Activated T-helper 1 cell treated with anti-CD3 and anti-CD28 coated beads, Interleukin-2, amount 50 U/mL, for 16 hours (primary cell): Measurements from ENCODE around the gene MACROD2.

ENCODE experiments used
- DNase-seq, 2 donors: peaks; one replicate each; pipeline ENCODE4 v3.0.0-alpha.2; 2020; ENCODE audit warnings: low read depth in 1 of 2, low spot score in 1 of 2

The MACROD2 gene

GRCh38 chr20:14518648-14519047 is 523.3 kb downstream of the MACROD2 start:
- no peak for DNase-seq

- DNase-seq: no peak
Observed at GRCh38 chr20:14521016-14521415, 525.7 kb downstream of the MACROD2 start.

GRCh38 chr20:14521436-14521835 is 526.1 kb downstream of the MACROD2 start:
- no peak for DNase-seq

GRCh38 chr20:14522595-14522994 is 527.3 kb downstream of the MACROD2 start:
- no peak for DNase-seq

GRCh38 chr20:14523090-14523489 is 527.8 kb downstream of the MACROD2 start:
- DNase-seq: no peak

- DNase-seq: no peak
Observed at GRCh38 chr20:14525426-14525825, 530.1 kb downstream of the MACROD2 start.

- DNase-seq: no peak
Observed at GRCh38 chr20:14526891-14527290, 531.6 kb downstream of the MACROD2 start.

GRCh38 chr20:14531786-14532185 is 536.5 kb downstream of the MACROD2 start:
- no peak for DNase-seq

- no peak for DNase-seq
Observed at GRCh38 chr20:14536738-14537137, 541.4 kb downstream of the MACROD2 start.

GRCh38 chr20:14538433-14538832 is 543.1 kb downstream of the MACROD2 start:
- DNase-seq: no peak

GRCh38 chr20:14543040-14543439 is 547.7 kb downstream of the MACROD2 start:
- no peak for DNase-seq

GRCh38 chr20:14544688-14545087 is 549.4 kb downstream of the MACROD2 start:
- DNase-seq: no peak

- DNase-seq: no peak
Observed at GRCh38 chr20:14550655-14551054, 555.3 kb downstream of the MACROD2 start.

- no peak for DNase-seq
Observed at GRCh38 chr20:14553774-14554534, 558.6 kb downstream of the MACROD2 start.

- no peak for DNase-seq
Observed at GRCh38 chr20:14555676-14556075, 560.4 kb downstream of the MACROD2 start.

GRCh38 chr20:14556206-14556605 is 560.9 kb downstream of the MACROD2 start:
- no peak for DNase-seq

- no peak for DNase-seq
Observed at GRCh38 chr20:14559612-14560011, 564.3 kb downstream of the MACROD2 start.

GRCh38 chr20:14561741-14562221 is 566.5 kb downstream of the MACROD2 start:
- no peak for DNase-seq

GRCh38 chr20:14562981-14563380 is 567.7 kb downstream of the MACROD2 start:
- no peak for DNase-seq

GRCh38 chr20:14566505-14566904 is 571.2 kb downstream of the MACROD2 start:
- no peak for DNase-seq

GRCh38 chr20:14568225-14568624 is 572.9 kb downstream of the MACROD2 start:
- DNase-seq: no peak

- no peak for DNase-seq
Observed at GRCh38 chr20:14568701-14569100, 573.4 kb downstream of the MACROD2 start.

GRCh38 chr20:14569641-14570040 is 574.3 kb downstream of the MACROD2 start:
- DNase-seq: no peak
